Measurements from ENCODE around the gene SERPINB7. TPM values are rescaled to one million over a fixed set of nuclear protein-coding genes. Genes with fewer than 3 reads are reported as not detected.

The SERPINB7 gene
- total and polyA plus RNA-seq, 2 experiments from 2014 or later: not detected

GRCh38 chr18:63741769-63742168, 33.4 kb upstream of the SERPINB7 start:
- no peaks in the 10 kb centered on the region for H3K36me3 ChIP-seq (ENCODE audit: insufficient read depth)
- peaks cover 3% of the 10 kb centered on the region; the same call in 1 of the 2 replicates for H3K9me2 ChIP-seq (ENCODE audit: insufficient read depth)
- H3K4me2 ChIP-seq: no peak overlapping the region
- no peak overlapping the region for H3K4me3 ChIP-seq
- peak; percentile 16 for DNase-seq (ENCODE audit: low spot score)
- TF ChIP-seq CTCF (conservative IDR thresholded peaks at IDR 0.05; ENCODE audit: low read depth in 2 of 2): peak; percentile 52 to 57
- no peak for TF ChIP-seq EZH2phosphoT487 (IDR thresholded peaks at IDR 0.05; ENCODE audit: unreplicated experiment)
- H3K4me1 ChIP-seq (ENCODE audit: insufficient read depth): no peaks in the 10 kb centered on the region
- Mint-ChIP-seq H3K4me1 (no peaks in the 10 kb centered on the region), H3K4me3 (no peak overlapping the region), H3K27me3 (ENCODE audit: insufficient read depth, low read depth, poor library complexity) (peaks cover 2% of the 10 kb centered on the region), H3K36me3 (ENCODE audit: low read depth) (no peaks in the 10 kb centered on the region), H3K9me3 (no peaks in the 10 kb centered on the region), H3K27ac (no peak overlapping the region)
- no peaks in the 10 kb centered on the region for H3K79me2 ChIP-seq (replicated peaks; ENCODE audit: insufficient read depth)
- H2AFZ ChIP-seq: no peak overlapping the region
- ATAC-seq: no peak
- no peaks in the 10 kb centered on the region for H4K20me1 ChIP-seq (replicated peaks; ENCODE audit: insufficient read depth)
- no peaks in the 10 kb centered on the region for H3F3A ChIP-seq (replicated peaks; ENCODE audit: low read depth)
- no peak overlapping the region for H3K27ac ChIP-seq (ENCODE audit: low read depth)
- H3K27me3 ChIP-seq (ENCODE audit: insufficient read depth): no peaks in the 10 kb centered on the region

- H3K36me3 Mint-ChIP-seq (ENCODE audit: low read depth): no peaks in the 10 kb centered on the region
- H3K27ac Mint-ChIP-seq: no peak overlapping the region
- H3K4me3 ChIP-seq: no peak overlapping the region
- no peaks in the 10 kb centered on the region for H4K20me1 ChIP-seq (replicated peaks; ENCODE audit: insufficient read depth)
- ATAC-seq: no peak
- no peak overlapping the region for H2AFZ ChIP-seq
- H3K27ac ChIP-seq (ENCODE audit: low read depth): no peak overlapping the region
- H3K9me3 Mint-ChIP-seq: no peaks in the 10 kb centered on the region; the same call in 2 of the 3 replicates
- no peaks in the 10 kb centered on the region for H3K79me2 ChIP-seq (replicated peaks; ENCODE audit: insufficient read depth)
- no peaks in the 10 kb centered on the region for H3K4me1 Mint-ChIP-seq
- H3F3A ChIP-seq (replicated peaks; ENCODE audit: low read depth): no peaks in the 10 kb centered on the region
- no peak for DNase-seq (ENCODE audit: low spot score)
- H3K27me3 ChIP-seq (ENCODE audit: insufficient read depth): no peaks in the 10 kb centered on the region
- H3K36me3 ChIP-seq (ENCODE audit: insufficient read depth): no peaks in the 10 kb centered on the region
- no peak overlapping the region for H3K4me2 ChIP-seq
- H3K4me1 ChIP-seq (ENCODE audit: insufficient read depth): no peaks in the 10 kb centered on the region
- peaks cover 2% of the 10 kb centered on the region for H3K27me3 Mint-ChIP-seq (ENCODE audit: insufficient read depth, low read depth, poor library complexity)
- no peaks in the 10 kb centered on the region for H3K9me2 ChIP-seq (ENCODE audit: insufficient read depth)
- H3K4me3 Mint-ChIP-seq: no peak overlapping the region
- no peak for TF ChIP-seq POLR2AphosphoS5 (IDR thresholded peaks at IDR 0.05; ENCODE audit: low read depth)
- no peak for TF ChIP-seq ZNF114 (CRISPR knock-in tag; IDR thresholded peaks at IDR 0.05)
- no peak for TF ChIP-seq ZNF331 (CRISPR knock-in tag; IDR thresholded peaks at IDR 0.05; ENCODE audit: low read depth)
- no peak for TF ChIP-seq STAT1 (IDR thresholded peaks at IDR 0.05; ENCODE audit: unreplicated experiment)
- TF ChIP-seq EZH2phosphoT487 (IDR thresholded peaks at IDR 0.05; ENCODE audit: unreplicated experiment): no peak
- TF ChIP-seq CREB1 (CRISPR knock-in tag; IDR thresholded peaks at IDR 0.05; ENCODE audit: low read depth): no peak
- no peak for TF ChIP-seq NANOG (IDR thresholded peaks at IDR 0.05; ENCODE audit: borderline replicate concordance)
- TF ChIP-seq ZNF462 (CRISPR knock-in tag; IDR thresholded peaks at IDR 0.05): no peak
- no peak for TF ChIP-seq REST (IDR thresholded peaks at IDR 0.05; ENCODE audit: unreplicated experiment)
- no peak for TF ChIP-seq EZH2 (IDR thresholded peaks at IDR 0.05; ENCODE audit: low read depth, unreplicated experiment)
These were observed 28.2 kb upstream of the SERPINB7 start for GRCh38 chr18:63747006-63747405.
